Activated naive CD8-positive, alpha-beta T cell treated with anti-CD3 and anti-CD28 coated beads, Interleukin-2, amount 50 U/mL, for 16 hours (primary cell): ENCODE measurements around the gene CTNNA1.

Source experiments
- DNase-seq: peaks from one replicate; pipeline ENCODE4 v3.0.0-alpha.2; 2020; ENCODE audit warnings: low read depth, low spot score

Gene CTNNA1

GRCh38 chr5:138930371-138931097 is 177.3 kb downstream of the CTNNA1 start:
- no peak for DNase-seq

- DNase-seq = no peak
Observed at GRCh38 chr5:138932171-138932810, 179.1 kb downstream of the CTNNA1 start.

GRCh38 chr5:138933522-138934290 is 180.5 kb downstream of the CTNNA1 start:
- no peak for DNase-seq

DNA sequence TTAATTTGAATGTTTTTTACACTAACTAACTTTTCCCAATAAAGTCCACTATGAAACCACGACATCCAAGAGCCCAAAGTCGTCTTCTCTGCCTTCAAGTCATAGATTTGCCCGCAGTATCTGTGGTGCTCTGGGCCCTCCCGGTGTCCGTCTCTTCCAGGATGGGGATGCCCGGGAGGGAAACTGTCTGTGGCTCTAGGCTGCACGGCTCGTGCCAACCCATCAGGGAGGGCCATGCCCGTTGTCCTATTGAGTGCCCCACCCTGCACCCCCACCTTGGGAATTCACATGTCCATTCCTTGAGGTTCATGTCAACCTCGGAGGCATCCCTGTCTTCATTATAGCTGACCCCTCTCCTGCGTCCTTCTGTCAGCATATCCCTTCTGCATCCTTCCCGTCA is 181.7 kb downstream of the CTNNA1 start:
- no peak for DNase-seq

DNA sequence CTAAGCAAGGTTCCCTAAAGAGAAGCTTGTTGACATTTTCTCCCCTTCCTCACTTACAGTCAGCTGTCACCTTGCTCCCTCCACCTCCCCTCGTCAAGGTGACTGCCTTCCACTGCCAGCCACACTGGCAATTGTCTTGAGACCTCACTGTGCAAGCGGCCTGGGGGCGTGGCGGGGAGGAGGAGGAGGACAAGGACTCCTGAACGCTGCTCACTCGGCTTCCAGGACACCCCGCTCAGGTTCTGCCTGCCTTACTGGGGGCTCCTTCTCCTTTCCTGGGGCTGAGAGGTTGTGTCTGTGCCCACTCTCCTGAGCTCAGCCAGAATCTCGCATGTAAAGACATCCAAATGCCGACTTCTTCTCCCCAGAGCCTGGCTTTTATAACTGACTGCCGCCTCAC is 182.2 kb downstream of the CTNNA1 start:
- DNase-seq = no peak

DNA sequence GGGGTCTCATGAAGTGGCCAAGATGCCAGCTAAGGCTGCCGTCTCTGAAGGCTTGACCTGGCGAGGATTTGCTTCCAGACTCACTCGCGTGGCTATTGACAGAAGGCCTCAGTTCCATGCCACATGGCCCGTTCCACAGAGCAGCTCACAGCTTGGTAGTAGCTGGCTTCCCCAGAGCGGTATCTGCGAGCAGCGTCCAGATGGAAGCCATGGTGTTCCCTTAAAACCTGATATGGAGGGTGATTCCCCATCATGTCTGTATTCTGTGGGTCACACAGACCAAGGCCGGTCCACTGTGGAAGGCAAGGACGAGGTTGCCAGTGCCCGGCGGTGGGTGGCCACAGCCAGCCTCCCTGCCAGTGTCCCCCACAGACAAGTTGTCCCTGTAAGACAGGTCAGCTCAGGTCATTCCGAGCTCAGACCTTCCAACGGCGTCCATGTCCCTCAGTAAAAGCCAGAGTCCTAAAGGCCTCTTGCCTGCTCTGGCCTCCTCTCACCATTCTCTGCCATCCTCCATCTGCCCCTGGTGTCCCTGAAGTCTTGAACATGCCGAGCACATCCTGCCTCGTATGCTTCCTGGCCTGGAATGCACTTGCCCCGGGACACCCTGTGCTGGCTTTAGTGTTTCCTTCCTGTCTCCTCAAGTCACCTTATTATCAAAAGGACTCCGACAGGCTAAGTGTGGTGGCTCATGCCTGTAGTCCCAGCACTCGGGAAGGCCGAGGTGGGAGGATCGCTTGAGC is 183.2 kb downstream of the CTNNA1 start:
- no peak for DNase-seq

DNA sequence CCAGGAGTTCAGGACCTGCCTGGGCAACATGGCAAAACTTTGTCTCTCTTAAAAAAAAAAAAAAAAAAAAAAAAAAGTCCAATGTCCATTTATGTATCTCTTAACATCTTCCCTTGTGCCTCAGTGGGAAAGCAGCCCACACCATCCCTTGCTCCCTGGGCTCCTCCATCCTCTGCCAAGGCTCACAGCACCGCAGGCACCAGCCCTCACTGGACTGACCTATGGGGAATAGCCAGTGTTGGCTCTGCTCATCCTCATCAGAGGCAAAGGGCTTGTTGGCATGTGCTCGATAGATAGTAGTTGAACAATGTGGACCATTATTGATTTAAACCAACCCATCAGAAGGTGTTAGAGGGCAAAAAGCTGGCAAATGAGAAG is 183.7 kb downstream of the CTNNA1 start:
- no peak for DNase-seq

GRCh38 chr5:138937392-138938387 is 184.5 kb downstream of the CTNNA1 start:
- no peak for DNase-seq

DNA sequence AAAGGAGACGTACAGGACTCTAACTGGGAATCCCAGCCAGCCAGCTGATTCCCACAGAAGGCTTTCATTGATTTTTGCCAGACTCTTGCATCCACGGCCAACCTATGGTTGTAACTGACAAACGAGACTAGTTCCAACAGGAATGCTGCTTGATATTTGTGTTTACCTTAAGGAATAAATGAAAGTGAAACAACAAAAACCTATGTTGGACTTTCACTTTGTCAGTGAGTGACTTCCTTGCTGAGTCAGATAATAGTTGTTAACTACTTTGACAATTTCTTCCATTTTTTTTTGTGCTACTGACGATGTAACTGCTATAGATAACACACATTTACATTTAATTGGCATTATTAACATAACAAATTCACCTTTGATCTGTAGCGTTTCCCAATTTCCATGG is 185.3 kb downstream of the CTNNA1 start:
- DNase-seq = no peak

GRCh38 chr5:138942066-138942465 is 188.8 kb downstream of the CTNNA1 start:
- DNase-seq = no peak

DNA sequence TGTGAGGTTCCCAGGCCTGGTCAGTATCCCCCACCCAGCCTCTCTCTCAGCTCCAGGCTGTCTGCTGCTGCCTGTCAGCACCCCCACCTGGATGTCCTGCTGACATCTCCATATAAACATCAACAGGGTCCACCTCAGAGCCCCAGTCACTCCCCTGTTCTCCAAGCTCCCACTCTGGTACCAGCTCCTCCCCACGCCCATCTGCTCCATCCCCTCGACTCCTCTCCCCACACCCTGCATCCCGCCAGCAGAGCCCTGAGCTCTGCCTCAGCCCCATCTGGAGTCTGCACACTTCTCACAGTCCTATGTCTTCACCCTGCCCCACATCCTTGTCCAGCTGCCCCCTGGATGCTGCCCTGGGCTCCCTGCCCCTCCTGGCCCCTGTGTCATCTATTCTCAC is 189.6 kb downstream of the CTNNA1 start:
- no peak for DNase-seq

- no peak for DNase-seq
Observed at GRCh38 chr5:138943599-138944173, 190.5 kb downstream of the CTNNA1 start.

DNA sequence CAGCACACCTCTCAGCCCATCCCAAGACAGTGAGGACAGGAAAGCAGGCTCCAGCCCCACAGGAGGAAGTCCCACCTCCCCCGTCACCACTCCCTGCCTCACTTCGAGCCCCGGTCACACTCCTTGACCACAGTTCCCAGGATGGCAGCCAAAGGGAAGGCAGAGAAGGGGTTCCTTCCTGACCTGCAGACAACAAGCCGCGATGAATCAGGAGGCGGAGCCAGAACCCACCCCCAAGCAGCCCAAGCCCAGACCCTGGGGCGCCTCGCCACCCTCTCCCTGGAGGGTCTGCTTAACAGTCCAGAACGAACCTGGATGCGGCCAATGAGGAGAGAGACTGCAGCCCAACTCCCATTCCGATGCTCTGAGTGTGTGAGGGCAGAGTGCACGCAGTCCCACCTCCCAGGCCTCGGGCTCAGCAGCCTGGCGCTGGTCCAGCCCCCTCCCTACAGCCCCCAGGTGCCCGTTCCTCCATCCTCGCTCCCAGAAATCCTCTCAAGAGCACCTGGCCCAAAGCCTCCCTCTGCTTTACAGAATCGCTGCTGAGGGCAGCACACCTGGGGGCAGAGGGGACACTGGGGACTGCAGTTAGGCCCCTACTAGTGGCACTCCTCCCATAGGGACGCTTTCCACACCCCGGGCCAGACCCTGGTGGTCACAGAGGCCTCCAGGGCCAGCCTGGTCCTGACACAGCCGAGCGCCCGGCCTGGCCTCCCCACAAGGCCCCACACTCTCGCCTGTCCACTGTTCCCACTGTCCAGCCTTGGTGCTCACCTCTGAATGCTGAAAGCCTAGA is 191.5 kb downstream of the CTNNA1 start:
- no peak for DNase-seq

- DNase-seq = no peak
Observed at GRCh38 chr5:138945421-138946240, 192.4 kb downstream of the CTNNA1 start.

- no peak for DNase-seq
Observed at GRCh38 chr5:138946241-138946623, 193.0 kb downstream of the CTNNA1 start.

DNA sequence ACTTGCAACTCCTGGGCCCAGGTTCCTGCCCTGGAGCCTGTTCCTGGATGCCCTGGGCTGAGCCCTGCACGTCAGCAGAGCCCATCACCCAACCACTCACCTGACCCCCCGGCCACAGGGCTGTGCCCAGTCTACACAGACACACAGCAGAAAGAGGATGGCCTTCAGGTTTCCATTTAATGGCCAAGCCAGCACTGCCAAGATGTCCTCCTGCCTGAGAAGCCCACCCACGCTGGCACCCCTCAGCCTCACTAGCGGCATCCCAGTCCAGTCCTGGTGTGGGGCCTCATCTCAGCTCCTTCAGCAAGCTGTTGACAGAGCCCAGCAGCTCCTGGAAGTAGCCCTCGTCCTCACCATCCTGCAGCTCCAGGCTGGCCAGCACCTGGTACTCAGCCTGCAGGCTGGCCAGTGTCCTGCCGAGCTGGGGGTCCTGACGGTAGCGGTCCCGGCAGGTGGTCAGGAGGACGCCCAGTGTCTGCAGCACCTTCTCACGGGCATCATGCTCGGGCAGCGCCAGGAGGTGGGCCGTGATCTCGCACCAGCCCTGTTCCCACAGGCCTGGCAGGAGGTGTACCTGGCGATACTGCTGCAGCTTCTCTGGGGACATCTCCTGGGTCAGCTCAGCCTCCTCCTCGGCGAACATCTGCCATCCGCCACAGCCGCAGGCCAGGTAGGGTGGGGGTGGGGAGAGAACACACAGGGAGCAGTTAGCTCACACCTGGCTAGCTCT is 193.8 kb downstream of the CTNNA1 start:
- DNase-seq = no peak

DNA sequence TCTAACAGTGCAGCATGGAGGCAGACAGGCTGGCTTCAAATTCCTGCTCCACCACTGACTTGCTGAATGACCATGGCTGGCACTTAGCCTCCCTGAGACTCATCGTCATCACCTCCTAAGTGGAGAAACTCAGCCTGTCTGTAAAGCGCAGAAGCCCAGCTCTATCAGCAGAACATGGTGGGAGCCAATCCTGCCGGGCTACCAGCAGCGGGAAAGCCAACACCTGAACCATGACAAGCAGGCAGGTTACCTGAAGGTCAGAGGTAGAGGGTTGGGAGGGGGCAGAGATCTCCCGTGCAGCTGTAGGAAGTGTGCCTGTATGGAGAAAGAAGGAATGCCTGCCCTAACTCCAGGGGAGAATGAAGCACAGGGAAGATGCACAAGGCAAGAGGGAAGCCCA is 194.6 kb downstream of the CTNNA1 start:
- DNase-seq = no peak
